Measurements from ENCODE around the gene SESN1. TPM values are rescaled to one million over a fixed set of nuclear protein-coding genes. Genes with fewer than 3 reads are reported as not detected.

The SESN1 gene
- total RNA-seq, 1 donor from 2014 or later = 36.9 TPM

GRCh38 chr6:108941859-108942258 lies 152.8 kb downstream of the SESN1 start:
- Histone ChIP-seq H3K27me3 (no peaks in the 10 kb centered on the region), H3K27ac (no peak overlapping the region), H3K4me1 (peaks cover 31% of the 10 kb centered on the region), H3K4me3 (no peak overlapping the region), H3K36me3 (no peaks in the 10 kb centered on the region), H3K9me3 (no peaks in the 10 kb centered on the region)
- intact Hi-C loops (cut with DNase I) = no loop called here
- no peak for TF ChIP-seq CTCF (IDR thresholded peaks at IDR 0.05)
- DNase-seq (no peak), ATAC-seq (peak; percentile 20)

- no peaks in the 10 kb centered on the region for H3K36me3 ChIP-seq
- no peak overlapping the region for H3K27ac ChIP-seq
These were observed 153.4 kb downstream of the SESN1 start for GRCh38 chr6:108941281-108941680.

GRCh38 chr6:108940741-108941140 lies 153.9 kb downstream of the SESN1 start:
- no peak overlapping the region for H3K4me3 ChIP-seq
- no peaks in the 10 kb centered on the region for H3K36me3 ChIP-seq
- peaks cover 19% of the 10 kb centered on the region for H3K4me1 ChIP-seq
- ATAC-seq = no peak
- H3K9me3 ChIP-seq = no peaks in the 10 kb centered on the region
- no peak for TF ChIP-seq CTCF (IDR thresholded peaks at IDR 0.05)
- H3K27me3 ChIP-seq = no peaks in the 10 kb centered on the region
- DNase-seq = no peak
- intact Hi-C loops (cut with DNase I) = no loop called here
- no peak overlapping the region for H3K27ac ChIP-seq

More at GRCh38 chr6:108941281-108941680, 153.4 kb downstream of the SESN1 start:
- no peak overlapping the region for H3K4me3 ChIP-seq
- H3K27me3 ChIP-seq = no peaks in the 10 kb centered on the region
- no peaks in the 10 kb centered on the region for H3K9me3 ChIP-seq
- no peak for TF ChIP-seq CTCF (IDR thresholded peaks at IDR 0.05)
- H3K4me1 ChIP-seq = peaks cover 25% of the 10 kb centered on the region
- no peak for ATAC-seq
- DNase-seq = no peak
- intact Hi-C loops (cut with DNase I) = no loop called here

GRCh38 chr6:108937170-108937569 lies 157.5 kb downstream of the SESN1 start:
- Histone ChIP-seq H3K36me3 (no peaks in the 10 kb centered on the region), H3K9me3 (no peaks in the 10 kb centered on the region), H3K4me3 (no peak overlapping the region), H3K27me3 (no peaks in the 10 kb centered on the region), H3K27ac (no peak overlapping the region), H3K4me1 (peaks cover 4% of the 10 kb centered on the region)
- ATAC-seq (no peak), DNase-seq (no peak)
- intact Hi-C loops (cut with DNase I) = no loop called here
- TF ChIP-seq CTCF (IDR thresholded peaks at IDR 0.05) = no peak

Other genes with a start within 250 kb of the SESN1 start
- 5.8 TPM for gene ARMC2, start 246.4 kb downstream of the SESN1 start, total RNA-seq
- 9.7 TPM for gene CEP57L1, start 661 bp upstream of the SESN1 start, total RNA-seq